AG10803 (cell line): ENCODE data around the gene SMIM29.
A peak's percentile ranks its signal among the peaks of the same experiment; 100 is the strongest.
"Not testable (repeated sequence)": the region's sequence is repeated elsewhere in the genome, so short reads cannot be mapped to it uniquely, and the experiment has no call there.

Experiments used
- DNase-seq: peaks from one replicate; pipeline ENCODE4 v3.0.0; 2010; ENCODE audit warnings: low read depth
- H3K4me3 ChIP-seq: 2 replicates; pipeline ENCODE4 v1.5.1; 2011; ENCODE audit warnings: mild to moderate bottlenecking, low read length, control low read depth
- CTCF ChIP-seq: conservative IDR thresholded peaks from 2 replicates; pipeline ENCODE4 v1.5.1; 2011; ENCODE audit warnings: mild to moderate bottlenecking, low read length, control low read depth, inconsistent platforms

SMIM29 gene

GRCh38 chr6:34267746-34268145 lies 18.9 kb upstream of the SMIM29 start:
- no peak for DNase-seq
- H3K4me3 ChIP-seq, result no peak overlapping the region
- TF ChIP-seq CTCF, result no peak

- H3K4me3 ChIP-seq, DNase-seq: not testable (repeated sequence)
Measured at GRCh38 chr6:34263484-34263883, 14.7 kb upstream of the SMIM29 start.

GRCh38 chr6:34260576-34261267 lies 11.9 kb upstream of the SMIM29 start:
- no peak overlapping the region for H3K4me3 ChIP-seq
- DNase-seq, result no peak
- no peak for TF ChIP-seq CTCF

- TF ChIP-seq CTCF, result no peak
- no peak overlapping the region for H3K4me3 ChIP-seq
- DNase-seq, result no peak
Measured at GRCh38 chr6:34259529-34260069, 10.8 kb upstream of the SMIM29 start.

- not testable (repeated sequence) for DNase-seq, H3K4me3 ChIP-seq
Measured at GRCh38 chr6:34252395-34252794, 3.6 kb upstream of the SMIM29 start.

- peak; percentile 42 for DNase-seq
- H3K4me3 ChIP-seq, result peak overlapping the region; percentile 78
- TF ChIP-seq CTCF, result no peak
Measured at GRCh38 chr6:34249469-34250261, 859 bp upstream of the SMIM29 start.

GRCh38 chr6:34248198-34248726 lies 544 bp downstream of the SMIM29 start:
- DNase-seq, result peak; percentile 39
- no peak for TF ChIP-seq CTCF
- H3K4me3 ChIP-seq, result peak overlapping the region; percentile 91
